Adrenal gland (tissue), 5 donors: ENCODE results near the gene PARD3B.

Source experiments
- CTCF ChIP-seq, 6 experiments: fragments of 450-650 bp in 4 of 6; fragments of 200-600 bp in 2 of 6; sonication (generic) in 1 of 6; IDR thresholded peaks; 1 replicate in 5 of 6; 2 replicates in 1 of 6; pipeline versions ENCODE4 v1.5.1 to v1.8.0; 2016 to 2021; ENCODE audit warnings: antibody characterized with exemption in 6 of 6, mild to moderate bottlenecking in 2 of 6, moderate library complexity in 1 of 6
- POLR2A ChIP-seq, 2 donors: fragments of 450-650 bp; IDR thresholded peaks; one replicate each; pipeline ENCODE4 v1.6.1; 2017; ENCODE audit warnings: antibody characterized with exemption in 2 of 2, mild to moderate bottlenecking in 2 of 2, moderate library complexity in 1 of 2
- donor health status: DM: no; HTN: no; CAD: no.

- TF ChIP-seq CTCF (IDR thresholded peaks at IDR 0.05): no peak
- no peak for TF ChIP-seq POLR2A (IDR thresholded peaks at IDR 0.05)
Measured at GRCh38 chr2:205011031-205011430, 465.8 kb downstream of the PARD3B start.
